Heart left ventricle (tissue), 16 donors: ENCODE data around the gene SLC4A7. TPM values are rescaled to one million over a fixed set of nuclear protein-coding genes. Genes with fewer than 3 reads are reported as not detected.

Experiments
- ATAC-seq, 4 donors: fragments of 200-7000 bp; cut with Tn5 transposase; one replicate each; pipeline ENCODE4 v1.9.1; 2020 to 2022; ENCODE audit warnings: moderate library complexity in 4 of 4, mild to moderate bottlenecking in 3 of 4, moderate number of reproducible peaks in 1 of 4
- DNase-seq, 5 donors: peaks; one replicate each; pipeline ENCODE4 v3.0.0-alpha.2; 2020
- H3K27ac ChIP-seq, 12 donors: fragments of 200-600 bp; sonication (generic) in 4 of 12; one replicate each; pipeline versions ENCODE4 v1.5.0 to v1.8.0; 2016 to 2022; ENCODE audit warnings: mild to moderate bottlenecking in 2 of 12
- H3K27me3 ChIP-seq, 9 donors: fragments of 200-600 bp; sonication (generic) in 2 of 9; one replicate each; pipeline versions ENCODE4 v1.5.1 to v1.8.0; 2016 to 2022; ENCODE audit warnings: mild to moderate bottlenecking in 3 of 9
- H3K36me3 ChIP-seq, 9 donors: fragments of 200-600 bp; sonication (generic) in 2 of 9; one replicate each; pipeline versions ENCODE4 v1.5.0 to v1.8.0; 2018 to 2022; ENCODE audit warnings: mild to moderate bottlenecking in 2 of 9
- H3K4me1 ChIP-seq, 12 donors: fragments of 200-600 bp; sonication (generic) in 4 of 12; one replicate each; pipeline versions ENCODE4 v1.5.0 to v1.8.0; 2016 to 2022; ENCODE audit warnings: mild to moderate bottlenecking in 3 of 12
- H3K4me3 ChIP-seq, 12 donors: fragments of 200-600 bp; sonication (generic) in 4 of 12; one replicate each; pipeline versions ENCODE4 v1.5.0 to v1.8.0; 2017 to 2022; ENCODE audit warnings: mild to moderate bottlenecking in 9 of 12, moderate library complexity in 4 of 12
- H3K9me3 ChIP-seq, 12 donors: fragments of 200-600 bp; sonication (generic) in 4 of 12; one replicate each; pipeline versions ENCODE4 v1.5.0 to v1.8.0; 2016 to 2022; ENCODE audit warnings: mild to moderate bottlenecking in 1 of 12
- CTCF ChIP-seq, 12 donors: fragments of 200-600 bp; sonication (generic) in 4 of 12; IDR thresholded peaks; one replicate each; pipeline versions ENCODE4 v1.5.0 to v1.8.0; 2018 to 2022; ENCODE audit warnings: antibody characterized with exemption in 12 of 12, mild to moderate bottlenecking in 5 of 12
- POLR2A ChIP-seq, 2 donors: fragments of 450-650 bp; IDR thresholded peaks; one replicate each; pipeline ENCODE4 v1.6.1; 2017; ENCODE audit warnings: antibody characterized with exemption in 2 of 2, mild to moderate bottlenecking in 2 of 2, moderate library complexity in 2 of 2
- WGBS, 4 donors: extraction: QIAGEN DNeasy Blood & Tissue Kit in 2 of 4; methylation state at CpG; one replicate each; pipeline versions ENCODE4 v1.1.5 to v1.1.7; 2013 to 2018; 5-methylcytosine and 5-hydroxymethylcytosine counted together
- intact Hi-C, 10 donors: fragments of 100-400 bp; cut with DNase I; formaldehyde crosslinking; loops; one replicate each; pipeline versions ENCODE4 v1.11.1 to v1.14.2; 2022
- polyA plus RNA-seq, 2 donors: library from polyadenylated mRNA; stranded (reverse); fragments of 200-250 nt; gene quantifications; one replicate each; pipeline ENCODE4 v1.2.3, GENCODE V29; 2013
- total RNA-seq, 9 donors: library from RNA; depleted of rRNA in 2 of 9; stranded (reverse); fragments of >200 nt in 2 of 9; fragmentation: NEBNext Ultra II Directional in 3 of 9; extraction: Animal tissue kit (Norgen Biotek cat#: 25700) in 3 of 9; gene quantifications; one replicate each; pipeline versions ENCODE4 v1.1.0 to v1.2.4, GENCODE V29; 2016 to 2023
- donor health status: ischemic (EF 13 %, LVEDD 7.1; RV severe dilation, severe dysfunction).
- donor health status: healthy with polysubstance abuse.
- donor health status: DM: no; HTN: yes; CAD: no.
- donor health status: DM: no; HTN: no; CAD: no.
- donor health status: ischemic (EF 25% LVEDD 6.9; RV normal size, moderate dysfunction).
- donor health status: ischemic (EF 25% LVEDD 5.7; RV mildly dilated, moderate dysfunction).
- donor health status: healthy.
- donor health status: DM: yes; HTN: yes; CAD: no.
- donor health status: ischemic (EF 35%, LVEDD 5.7; RV mildly dilated, moderate dysfunction).
- donor health status: nonischemic (EF 11% LVEDD 7.7; RV severe dilation, severe dysfunction).
- donor health status: DM: yes; HTN: yes; CAD: no.
- donor health status: PGD.
- donor health status: ischemic (EF 29% LVEDD 5.4; RV normal size, mild dysfunction).
- donor health status: nonischemic (EF 23%, LVEDD 6.1; RV moderate dilation, normal function).

Gene SLC4A7
- total and polyA plus RNA-seq, 11 donors: 2.2 to 25.4 (median 15.0) TPM

- Histone ChIP-seq H3K27me3 (no peaks in the 10 kb centered on the region), H3K4me1 (no peaks in the 10 kb centered on the region), H3K27ac (no peak overlapping the region), H3K4me3 (no peak overlapping the region), H3K9me3 (no peaks in the 10 kb centered on the region), H3K36me3 (peaks cover 0 to 80% (median 46%) of the 10 kb centered on the region in 9 donors)
- 95 to 99% (median 98%) methylated on average over 1 of the region's 1 CpG for WGBS, 4 donors
- DNase-seq (no peak), ATAC-seq (no peak)
- TF ChIP-seq POLR2A (IDR thresholded peaks at IDR 0.05) (no peak), CTCF (IDR thresholded peaks at IDR 0.05) (no peak)
- intact Hi-C loops: no loop called here
These were observed 92.4 kb downstream of the SLC4A7 start for GRCh38 chr3:27391796-27392195.

DNA sequence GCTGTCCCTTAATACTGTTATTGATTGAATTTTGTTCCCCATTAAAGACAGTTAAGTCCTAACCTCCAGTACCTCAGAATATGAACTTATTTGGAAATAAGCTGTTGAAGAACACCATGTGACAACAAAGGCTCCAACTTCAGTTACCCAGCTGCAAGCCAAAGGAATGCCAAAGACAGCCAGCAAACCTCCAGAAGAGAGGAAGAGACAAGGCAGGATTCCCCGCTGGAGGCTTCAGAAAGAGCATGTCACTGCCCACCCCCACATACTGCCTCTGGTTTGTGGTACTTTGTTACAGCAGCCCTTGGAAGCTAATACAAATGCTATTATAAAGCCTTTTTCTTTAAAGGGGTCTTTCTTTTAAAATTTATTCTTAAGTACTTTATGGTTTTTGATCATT, 96.6 kb downstream of the SLC4A7 start:
- 94 to 100% (median 98%) methylated on average over 1 of the region's 1 CpG for WGBS, 4 donors
- no peaks in the 10 kb centered on the region for H3K9me3 ChIP-seq
- no peaks in the 10 kb centered on the region for H3K27me3 ChIP-seq
- no peak overlapping the region for H3K27ac ChIP-seq
- H3K4me3 ChIP-seq: no peak overlapping the region
- peaks cover 0 to 81% (median 39%) of the 10 kb centered on the region in 9 donors for H3K36me3 ChIP-seq
- no peak for TF ChIP-seq POLR2A (IDR thresholded peaks at IDR 0.05)
- no peak for TF ChIP-seq CTCF (IDR thresholded peaks at IDR 0.05)
- no peaks in the 10 kb centered on the region for H3K4me1 ChIP-seq
- intact Hi-C loops: no loop called here
- ATAC-seq (no peak), DNase-seq (no peak)

DNA sequence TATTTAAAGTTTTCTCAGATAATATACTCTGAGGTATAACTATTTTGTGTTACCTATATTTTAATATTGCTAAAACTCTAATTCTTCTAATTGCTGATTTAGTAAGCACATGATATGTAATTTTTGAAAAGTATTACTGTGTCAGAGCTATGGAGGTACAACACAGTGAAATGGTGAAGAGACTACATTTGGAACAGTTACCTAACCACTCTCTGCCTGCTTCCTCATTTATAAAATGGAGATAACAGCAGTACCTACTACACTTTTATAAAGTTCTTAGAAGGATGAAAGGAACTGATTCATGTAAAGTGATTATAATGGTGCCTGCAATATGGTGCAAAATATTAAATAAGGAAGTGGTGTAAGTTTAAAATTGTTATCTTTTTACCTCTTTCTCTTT, 98.7 kb downstream of the SLC4A7 start:
- Histone ChIP-seq H3K4me3 (no peak overlapping the region), H3K9me3 (no peaks in the 10 kb centered on the region), H3K27me3 (no peaks in the 10 kb centered on the region), H3K4me1 (no peaks in the 10 kb centered on the region), H3K27ac (no peak overlapping the region), H3K36me3 (peaks cover 0 to 84% (median 31%) of the 10 kb centered on the region in 9 donors)
- TF ChIP-seq CTCF (IDR thresholded peaks at IDR 0.05) (no peak), POLR2A (IDR thresholded peaks at IDR 0.05) (no peak)
- intact Hi-C loops: no loop called here
- ATAC-seq (no peak), DNase-seq (no peak)

DNA sequence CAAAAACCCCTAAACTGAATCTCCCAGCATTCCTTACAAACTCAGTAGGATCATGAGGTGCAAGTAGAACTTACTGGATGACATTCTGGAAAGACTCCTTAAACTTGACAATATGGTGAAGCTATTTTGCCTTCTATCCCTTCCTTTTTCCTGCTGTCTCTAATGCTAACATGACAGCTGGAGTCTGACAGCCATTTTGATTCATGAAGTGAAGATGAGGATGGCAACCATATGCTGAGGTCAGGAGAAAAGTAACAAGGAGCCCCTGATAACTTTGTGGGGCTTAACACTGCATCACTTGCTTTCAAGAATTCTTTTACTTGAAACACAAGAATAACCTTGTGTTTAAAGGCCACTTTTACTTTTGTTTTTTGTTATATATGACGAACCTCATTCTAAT, 100.0 kb downstream of the SLC4A7 start:
- no peaks in the 10 kb centered on the region for H3K4me1 ChIP-seq
- H3K36me3 ChIP-seq: peaks cover 0 to 77% (median 20%) of the 10 kb centered on the region in 9 donors
- no peak overlapping the region for H3K27ac ChIP-seq
- ATAC-seq (no peak), DNase-seq (no peak)
- TF ChIP-seq POLR2A (IDR thresholded peaks at IDR 0.05) (no peak), CTCF (IDR thresholded peaks at IDR 0.05) (no peak)
- WGBS, 4 donors: 96 to 100% (median 99%) methylated on average over 1 of the region's 1 CpG
- H3K27me3 ChIP-seq: no peaks in the 10 kb centered on the region
- intact Hi-C loops: no loop called here
- no peaks in the 10 kb centered on the region for H3K9me3 ChIP-seq
- no peak overlapping the region for H3K4me3 ChIP-seq
